Colonic mucosa (tissue), 4 donors: ENCODE data around the gene TLE4. TPM values are rescaled to one million over a fixed set of nuclear protein-coding genes. Genes with fewer than 3 reads are reported as not detected.

Source experiments
- DNase-seq: peaks from one replicate; pipeline ENCODE4 v3.0.0-alpha.2; 2020
- H3K27ac ChIP-seq: fragments of 200-600 bp; one replicate; pipeline ENCODE4 v1.8.0; 2021
- H3K27me3 ChIP-seq: fragments of 200-600 bp; one replicate; pipeline ENCODE4 v1.8.0; 2021
- H3K36me3 ChIP-seq: fragments of 200-600 bp; one replicate; pipeline ENCODE4 v1.8.0; 2021
- H3K4me1 ChIP-seq: fragments of 200-600 bp; one replicate; pipeline ENCODE4 v1.8.0; 2021; ENCODE audit warnings: mild to moderate bottlenecking
- H3K4me3 ChIP-seq: fragments of 200-600 bp; one replicate; pipeline ENCODE4 v1.8.0; 2021
- H3K9ac ChIP-seq, 2 donors: one replicate each; pipeline ENCODE4 v1.7.0; 2013; ENCODE audit warnings: control low read depth in 2 of 2, low read depth in 2 of 2, low read length in 2 of 2
- H3K9me3 ChIP-seq: fragments of 200-600 bp; one replicate; pipeline ENCODE4 v1.8.0; 2021
- intact Hi-C: fragments of 100-400 bp; cut with DNase I; formaldehyde crosslinking; loops from one replicate; pipeline ENCODE4 v1.14.1; 2022
- total RNA-seq, 2 donors: library from RNA; stranded (reverse); fragmentation: NEBNext Ultra II Directional in 1 of 2; extraction: Animal tissue kit (Norgen Biotek cat#: 25700) in 1 of 2; gene quantifications; one replicate each; pipeline ENCODE4 v1.2.1, GENCODE V29; 2021
- TF ChIP-seq, protein P1 (sequence below): fragments of 200-600 bp; IDR thresholded peaks from one replicate; pipeline ENCODE4 v1.8.0; 2022; ENCODE audit warnings: antibody characterized with exemption, mild to moderate bottlenecking
- donor health status: healthy.
- donor health status: DM: no; HTN: no; CAD: no.
- donor health status: DM: no; HTN: no; CAD: no.

The TLE4 gene
- total RNA-seq, 2 donors from 2014 or later: 8.0 to 17.6 TPM

DNA sequence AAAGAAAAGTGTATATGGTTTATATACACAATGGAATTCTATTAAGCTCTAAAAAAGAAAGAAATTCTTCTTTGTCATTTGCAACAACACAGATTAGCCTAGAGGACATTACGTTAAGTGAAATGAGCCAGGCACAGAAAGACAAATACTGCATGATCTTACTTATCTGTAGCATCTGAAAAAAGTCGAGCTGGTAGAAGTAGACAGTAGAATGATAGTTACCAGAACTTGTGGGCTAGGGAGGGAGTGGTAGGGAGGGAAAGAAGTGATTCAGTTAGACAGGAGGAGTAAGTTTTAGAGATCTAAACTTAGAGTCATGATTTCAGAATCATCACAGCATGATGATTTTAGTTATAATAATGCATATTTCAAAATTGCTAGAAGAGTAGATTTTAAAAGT, 184.6 kb downstream of the TLE4 start:
- Histone ChIP-seq H3K9ac (no peak overlapping the region), H3K9me3 (no peaks in the 10 kb centered on the region), H3K27me3 (no peaks in the 10 kb centered on the region), H3K4me1 (no peaks in the 10 kb centered on the region), H3K36me3 (no peaks in the 10 kb centered on the region), H3K27ac (no peak overlapping the region), H3K4me3 (no peak overlapping the region)
- DNase-seq: no peak
- TF ChIP-seq, protein P1, sequence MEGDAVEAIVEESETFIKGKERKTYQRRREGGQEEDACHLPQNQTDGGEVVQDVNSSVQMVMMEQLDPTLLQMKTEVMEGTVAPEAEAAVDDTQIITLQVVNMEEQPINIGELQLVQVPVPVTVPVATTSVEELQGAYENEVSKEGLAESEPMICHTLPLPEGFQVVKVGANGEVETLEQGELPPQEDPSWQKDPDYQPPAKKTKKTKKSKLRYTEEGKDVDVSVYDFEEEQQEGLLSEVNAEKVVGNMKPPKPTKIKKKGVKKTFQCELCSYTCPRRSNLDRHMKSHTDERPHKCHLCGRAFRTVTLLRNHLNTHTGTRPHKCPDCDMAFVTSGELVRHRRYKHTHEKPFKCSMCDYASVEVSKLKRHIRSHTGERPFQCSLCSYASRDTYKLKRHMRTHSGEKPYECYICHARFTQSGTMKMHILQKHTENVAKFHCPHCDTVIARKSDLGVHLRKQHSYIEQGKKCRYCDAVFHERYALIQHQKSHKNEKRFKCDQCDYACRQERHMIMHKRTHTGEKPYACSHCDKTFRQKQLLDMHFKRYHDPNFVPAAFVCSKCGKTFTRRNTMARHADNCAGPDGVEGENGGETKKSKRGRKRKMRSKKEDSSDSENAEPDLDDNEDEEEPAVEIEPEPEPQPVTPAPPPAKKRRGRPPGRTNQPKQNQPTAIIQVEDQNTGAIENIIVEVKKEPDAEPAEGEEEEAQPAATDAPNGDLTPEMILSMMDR: no peak
- intact Hi-C loops: no loop called here

DNA sequence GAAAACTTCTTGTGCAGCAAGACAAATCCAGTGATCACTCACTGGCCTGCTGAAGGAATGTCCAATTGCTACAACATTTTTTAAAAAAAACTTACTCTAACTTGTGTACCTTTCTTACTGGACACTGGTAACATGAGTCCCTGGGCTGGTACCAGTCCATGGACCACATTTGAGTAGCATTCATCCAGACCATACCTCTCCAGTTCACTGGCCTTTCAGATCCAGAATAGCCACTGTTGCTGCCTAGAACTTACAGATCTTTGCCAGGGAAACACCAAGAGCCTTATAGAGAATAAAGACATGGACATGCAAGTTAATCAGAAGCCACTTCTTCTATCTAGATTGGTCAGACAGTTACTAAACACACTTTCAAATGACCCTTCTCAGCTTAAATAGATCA, 185.3 kb downstream of the TLE4 start:
- Histone ChIP-seq H3K4me3 (no peak overlapping the region), H3K4me1 (no peaks in the 10 kb centered on the region), H3K36me3 (no peaks in the 10 kb centered on the region), H3K9ac (no peak overlapping the region), H3K27ac (no peak overlapping the region), H3K9me3 (no peaks in the 10 kb centered on the region), H3K27me3 (no peaks in the 10 kb centered on the region)
- intact Hi-C loops: no loop called here
- DNase-seq: no peak
- TF ChIP-seq, protein P1: no peak

DNA sequence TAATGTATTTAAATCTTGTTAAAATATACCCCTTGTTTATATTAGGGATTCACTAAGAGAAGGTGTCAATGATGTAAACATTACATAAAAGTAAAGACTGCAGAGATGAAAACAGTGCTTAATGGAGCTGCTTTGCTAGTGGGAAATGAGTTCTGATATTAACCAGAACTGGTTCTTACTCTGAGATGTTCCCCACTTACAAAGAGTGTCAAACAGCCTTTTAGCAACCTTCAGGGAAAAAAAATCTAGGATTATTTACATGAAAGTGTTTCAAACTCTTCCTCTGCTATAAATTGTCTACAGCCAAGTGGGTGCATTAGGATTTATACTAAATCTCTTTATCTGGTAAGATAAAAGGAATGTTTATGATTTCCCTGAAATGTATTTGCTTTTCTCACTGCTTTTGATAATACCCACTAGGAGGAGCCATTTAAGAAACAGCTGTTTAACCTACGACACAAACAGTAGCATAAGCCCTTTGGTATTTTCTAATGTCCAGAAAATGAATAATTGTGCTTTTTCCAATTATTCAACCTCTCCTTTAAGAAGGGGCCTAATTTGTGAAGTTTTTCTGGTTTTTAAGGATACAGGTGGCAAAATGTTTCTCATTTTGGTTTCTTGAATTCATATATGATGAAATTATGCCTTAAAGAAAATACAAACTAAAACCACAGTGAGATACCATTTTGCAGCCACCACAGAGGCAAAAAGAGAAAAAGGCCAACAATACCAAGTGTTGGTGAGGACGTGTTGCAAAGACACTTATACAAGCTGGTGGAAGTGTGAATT, 186.3 kb downstream of the TLE4 start:
- no peak for DNase-seq
- H3K9ac ChIP-seq: no peak overlapping the region
- H3K4me3 ChIP-seq: no peak overlapping the region
- H3K9me3 ChIP-seq: no peaks in the 10 kb centered on the region
- H3K4me1 ChIP-seq: no peaks in the 10 kb centered on the region
- no peaks in the 10 kb centered on the region for H3K27me3 ChIP-seq
- TF ChIP-seq, protein P1: no peak
- no peak overlapping the region for H3K27ac ChIP-seq
- no peaks in the 10 kb centered on the region for H3K36me3 ChIP-seq
- intact Hi-C loops: no loop called here

DNA sequence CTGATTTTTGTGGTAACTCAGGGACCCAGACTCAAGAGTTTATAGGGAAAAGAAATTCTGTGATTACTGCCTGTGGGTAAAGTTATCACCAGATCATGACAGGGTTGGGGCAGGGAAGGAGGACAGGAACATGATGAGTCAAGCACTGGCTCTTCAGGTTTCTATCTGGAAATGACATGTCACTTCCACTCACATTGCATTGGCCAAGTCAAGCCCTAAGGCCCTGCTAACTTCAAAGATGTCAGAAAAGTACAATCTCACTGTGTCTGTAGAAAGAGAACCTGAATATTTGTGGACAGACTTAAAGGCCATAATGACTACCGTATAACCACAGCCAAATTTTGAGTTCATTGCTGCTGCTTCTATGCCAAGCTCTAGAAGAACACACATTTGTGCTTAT, 187.7 kb downstream of the TLE4 start:
- no peak overlapping the region for H3K9ac ChIP-seq

DNA sequence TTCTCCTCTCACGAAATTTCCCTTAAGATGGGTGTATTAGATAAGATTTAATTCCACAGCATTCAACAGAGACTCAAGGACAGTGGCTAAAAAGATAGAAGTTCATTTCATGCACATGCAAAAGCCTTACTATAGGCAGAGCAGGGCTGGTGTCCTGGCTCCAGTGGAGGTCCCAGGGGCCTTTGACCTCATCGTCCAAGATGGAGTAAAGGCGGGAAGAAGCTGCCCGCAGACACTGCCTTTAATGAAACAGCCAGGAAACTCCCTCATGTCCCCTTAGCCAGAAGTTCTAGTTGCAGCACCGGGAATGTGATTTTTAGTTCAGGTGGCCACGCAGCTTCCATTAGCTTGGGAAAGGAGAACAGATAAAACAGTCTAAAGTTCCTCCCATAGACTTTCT, 190.3 kb downstream of the TLE4 start:
- intact Hi-C loops: no loop called here
- H3K27ac ChIP-seq: no peak overlapping the region
- H3K9ac ChIP-seq: no peak overlapping the region
- H3K4me3 ChIP-seq: no peak overlapping the region
- TF ChIP-seq, protein P1: no peak
- H3K36me3 ChIP-seq: no peaks in the 10 kb centered on the region
- no peaks in the 10 kb centered on the region for H3K27me3 ChIP-seq
- no peak for DNase-seq
- no peaks in the 10 kb centered on the region for H3K4me1 ChIP-seq
- no peaks in the 10 kb centered on the region for H3K9me3 ChIP-seq

More for the DNA sequence above, 187.7 kb downstream of the TLE4 start:
- no peaks in the 10 kb centered on the region for H3K36me3 ChIP-seq
- H3K27me3 ChIP-seq: no peaks in the 10 kb centered on the region
- no peaks in the 10 kb centered on the region for H3K4me1 ChIP-seq
- intact Hi-C loops: no loop called here
- H3K9me3 ChIP-seq: no peaks in the 10 kb centered on the region
- no peak for DNase-seq
- H3K27ac ChIP-seq: no peak overlapping the region
- TF ChIP-seq, protein P1: no peak
- H3K4me3 ChIP-seq: no peak overlapping the region
